A673 (cell line): ENCODE measurements around the gene MATN1.

ENCODE experiments used
- EZH2 ChIP-seq: fragments of 200-600 bp; sonication (generic); IDR thresholded peaks from 2 replicates; pipeline ENCODE4 v1.6.1; 2017; ENCODE audit warnings: borderline replicate concordance, low read depth, mild to moderate bottlenecking, mixed read lengths, antibody characterized with exemption, low read length; ENCODE audit not compliant: poor library complexity, severe bottlenecking
- TF ChIP-seq, protein P1 (sequence below): fragments of 300-800, 200-600 bp; sonication (generic); conservative IDR thresholded peaks from 2 replicates; pipeline ENCODE4 v1.5.1; 2017; ENCODE audit warnings: low read depth, mild to moderate bottlenecking, antibody characterized with exemption, low read length, moderate library complexity, mixed read lengths

DNA sequence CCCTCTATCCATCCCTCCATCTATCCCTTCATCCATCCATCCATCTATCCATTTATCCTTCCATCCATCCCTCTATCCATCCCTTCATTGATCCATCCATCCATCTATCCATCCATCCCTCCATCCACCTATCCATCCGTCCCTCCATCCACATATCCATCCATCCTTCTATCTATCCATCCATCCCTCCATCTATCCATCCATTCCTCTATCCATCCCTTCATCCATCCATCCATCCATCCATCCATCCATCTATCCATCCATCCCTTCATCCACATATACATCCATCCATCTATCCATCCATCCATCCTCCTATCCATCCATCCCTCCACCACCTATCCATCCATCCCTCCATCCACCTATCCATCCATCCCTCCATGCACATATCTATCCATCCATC is 23.6 kb downstream of the MATN1 start:
- TF ChIP-seq, protein P1, sequence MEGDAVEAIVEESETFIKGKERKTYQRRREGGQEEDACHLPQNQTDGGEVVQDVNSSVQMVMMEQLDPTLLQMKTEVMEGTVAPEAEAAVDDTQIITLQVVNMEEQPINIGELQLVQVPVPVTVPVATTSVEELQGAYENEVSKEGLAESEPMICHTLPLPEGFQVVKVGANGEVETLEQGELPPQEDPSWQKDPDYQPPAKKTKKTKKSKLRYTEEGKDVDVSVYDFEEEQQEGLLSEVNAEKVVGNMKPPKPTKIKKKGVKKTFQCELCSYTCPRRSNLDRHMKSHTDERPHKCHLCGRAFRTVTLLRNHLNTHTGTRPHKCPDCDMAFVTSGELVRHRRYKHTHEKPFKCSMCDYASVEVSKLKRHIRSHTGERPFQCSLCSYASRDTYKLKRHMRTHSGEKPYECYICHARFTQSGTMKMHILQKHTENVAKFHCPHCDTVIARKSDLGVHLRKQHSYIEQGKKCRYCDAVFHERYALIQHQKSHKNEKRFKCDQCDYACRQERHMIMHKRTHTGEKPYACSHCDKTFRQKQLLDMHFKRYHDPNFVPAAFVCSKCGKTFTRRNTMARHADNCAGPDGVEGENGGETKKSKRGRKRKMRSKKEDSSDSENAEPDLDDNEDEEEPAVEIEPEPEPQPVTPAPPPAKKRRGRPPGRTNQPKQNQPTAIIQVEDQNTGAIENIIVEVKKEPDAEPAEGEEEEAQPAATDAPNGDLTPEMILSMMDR = no peak
- no peak for TF ChIP-seq EZH2
